NCI-H2227 treated with DMSO at 0.1 percent for 48 hours (cell line): ENCODE measurements around the gene GADL1.

ENCODE experiments used
- DNase-seq: peaks from one replicate; lab custom pipeline; 2025; lab: John Stamatoyannopoulos, UW

GADL1 gene

GRCh38 chr3:30695302-30696061 is 199.0 kb downstream of the GADL1 start:
- DNase-seq, result no peak

DNA sequence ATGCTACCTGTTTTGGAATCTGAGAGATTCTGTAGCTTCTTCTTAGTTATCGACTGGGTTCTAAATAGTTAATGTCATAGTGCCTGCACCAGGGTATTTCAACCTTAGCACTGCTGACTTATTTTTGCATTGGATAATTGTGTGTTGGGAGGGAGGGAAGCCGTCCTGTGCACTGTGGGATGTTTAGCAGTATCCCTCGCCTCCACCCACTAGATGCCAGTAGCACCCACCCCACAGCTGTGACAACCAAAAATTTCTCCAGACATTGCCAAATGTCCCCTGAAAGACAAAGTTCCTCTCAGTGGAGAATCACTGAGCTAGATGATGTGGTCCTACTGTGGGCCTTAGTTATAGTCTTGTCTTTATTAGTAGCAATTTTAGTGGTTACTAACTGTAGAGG is 199.8 kb downstream of the GADL1 start:
- no peak for DNase-seq

GRCh38 chr3:30694148-30694547 is 200.3 kb downstream of the GADL1 start:
- DNase-seq, result no peak

DNA sequence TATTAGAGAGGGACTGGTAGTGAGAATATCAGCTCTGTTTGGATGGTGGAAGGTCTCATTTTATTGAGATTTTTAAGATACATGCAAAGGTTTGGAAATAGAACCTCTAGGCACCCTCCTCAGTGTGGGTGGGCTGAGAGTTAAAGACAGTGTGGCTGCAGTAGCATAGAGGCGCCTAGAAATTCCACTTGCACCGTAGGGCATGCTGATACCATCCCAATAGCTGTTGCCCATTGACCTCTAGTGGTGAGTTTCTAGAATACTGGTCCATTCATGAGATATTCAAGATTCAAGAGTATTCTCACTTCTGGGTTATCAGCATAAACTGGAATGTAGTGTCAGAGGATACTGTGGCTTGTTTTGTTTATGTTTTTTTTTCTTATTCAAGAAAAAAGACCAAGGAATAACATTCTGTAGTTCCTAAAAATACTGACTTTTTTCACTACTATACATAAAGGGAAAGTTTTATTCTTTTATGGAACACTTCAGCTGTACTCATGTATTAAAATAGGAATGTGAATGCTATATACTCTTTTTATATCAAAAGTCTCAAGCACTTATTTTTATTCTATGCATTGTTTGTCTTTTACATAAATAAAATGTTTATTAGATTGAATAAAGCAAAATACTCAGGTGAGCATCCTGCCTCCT is 200.9 kb downstream of the GADL1 start:
- DNase-seq, result peak; percentile 37

DNA sequence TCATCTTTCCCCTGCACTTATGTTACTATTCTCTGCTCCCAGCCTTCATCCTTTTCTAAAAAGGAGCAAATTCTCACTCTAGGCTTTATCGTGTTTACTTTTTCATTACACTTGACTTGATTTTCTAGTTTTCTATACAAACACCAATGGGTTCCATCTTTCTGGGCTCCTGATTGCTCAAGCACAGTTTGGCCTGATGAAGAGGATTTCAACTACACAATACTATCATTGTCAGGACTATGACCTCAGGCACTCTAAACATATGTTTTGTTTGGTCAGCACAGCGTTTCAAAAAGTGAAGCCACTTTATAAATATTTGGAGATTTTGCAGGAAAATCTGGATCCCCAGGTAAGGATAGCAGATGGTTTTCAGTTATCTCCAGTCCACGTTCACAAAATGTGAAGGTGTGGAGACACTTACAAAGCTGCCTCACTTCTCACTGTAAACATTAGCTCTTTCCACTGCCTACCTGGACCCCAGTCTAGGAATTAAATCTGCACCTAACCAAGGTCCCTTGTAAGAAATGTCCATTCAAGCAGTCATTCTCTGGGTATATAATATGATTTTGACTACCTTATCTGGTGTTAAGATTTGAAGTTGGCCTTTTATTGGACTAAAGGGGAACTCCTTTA is 201.8 kb downstream of the GADL1 start:
- no peak for DNase-seq

DNA sequence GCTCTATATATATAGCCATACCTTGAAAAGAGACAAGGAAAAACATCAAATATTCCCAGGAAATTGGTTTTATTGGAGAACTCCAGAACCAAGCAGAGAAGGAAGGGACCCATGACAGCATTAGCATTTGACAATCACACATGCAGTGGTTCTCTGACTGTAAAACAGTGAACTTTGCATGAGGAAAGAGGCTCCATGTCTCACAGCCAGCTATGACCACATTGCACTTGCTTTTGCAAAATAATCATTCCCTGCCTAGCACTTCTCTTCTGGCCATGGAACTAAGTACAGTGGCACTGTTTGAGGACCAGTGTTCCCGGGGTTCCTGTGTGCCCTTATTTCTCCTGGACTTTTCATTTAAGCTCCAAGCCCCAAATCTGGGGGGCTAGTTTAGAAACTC is 202.5 kb downstream of the GADL1 start:
- DNase-seq, result no peak

GRCh38 chr3:30691249-30691880 is 203.1 kb downstream of the GADL1 start:
- no peak for DNase-seq

- no peak for DNase-seq
Observed at GRCh38 chr3:30690199-30690598, 204.3 kb downstream of the GADL1 start.

GRCh38 chr3:30688776-30689641 is 205.5 kb downstream of the GADL1 start:
- DNase-seq, result no peak

- DNase-seq, result no peak
Observed at GRCh38 chr3:30687930-30688570, 206.4 kb downstream of the GADL1 start.

DNA sequence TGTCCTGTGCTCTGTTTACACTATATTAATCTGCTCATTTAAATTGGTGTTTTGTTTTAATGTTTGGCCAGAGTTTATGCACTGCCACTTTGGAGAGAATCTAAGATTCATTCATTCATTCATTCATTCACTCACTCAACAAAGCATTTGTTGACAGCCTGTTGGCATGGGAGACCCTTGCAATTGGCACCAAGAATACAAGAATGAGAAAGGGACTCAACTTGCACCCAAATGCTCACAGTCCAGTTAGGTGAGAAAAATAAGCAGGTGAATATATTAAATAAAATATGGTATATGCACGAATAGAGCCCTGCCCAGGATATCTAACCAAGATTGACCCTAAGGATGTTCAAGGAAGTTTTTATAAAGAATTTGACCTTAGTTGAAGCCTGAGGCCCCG is 207.7 kb downstream of the GADL1 start:
- DNase-seq, result no peak

- no peak for DNase-seq
Observed at GRCh38 chr3:30686176-30686575, 208.3 kb downstream of the GADL1 start.

- no peak for DNase-seq
Observed at GRCh38 chr3:30685267-30685667, 209.2 kb downstream of the GADL1 start.

DNA sequence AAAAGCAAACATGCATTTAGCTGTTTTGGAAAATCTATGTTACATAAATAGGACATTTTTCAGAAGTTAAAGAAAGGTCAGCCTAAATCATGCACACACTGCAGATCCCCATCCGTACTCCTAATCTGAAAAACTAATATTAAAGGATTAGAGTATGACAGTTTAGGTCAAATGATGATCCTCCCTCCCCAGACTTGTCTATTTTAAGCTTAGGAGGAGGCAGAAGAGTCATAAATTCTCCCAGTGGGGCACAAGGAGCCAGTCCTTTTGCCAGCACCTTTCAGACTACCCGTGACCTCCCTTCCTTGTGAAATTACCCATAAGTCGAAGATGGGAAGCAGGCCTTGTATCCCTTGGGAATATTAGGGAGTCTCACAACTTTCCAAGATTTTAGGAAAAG is 210.1 kb downstream of the GADL1 start:
- DNase-seq, result no peak

- no peak for DNase-seq
Observed at GRCh38 chr3:30683769-30684168, 210.7 kb downstream of the GADL1 start.

GRCh38 chr3:30682434-30683155 is 211.9 kb downstream of the GADL1 start:
- DNase-seq, result no peak

GRCh38 chr3:30681649-30682211 is 212.7 kb downstream of the GADL1 start:
- no peak for DNase-seq

GRCh38 chr3:30680789-30681648 is 213.4 kb downstream of the GADL1 start:
- DNase-seq, result peak; percentile 9

- DNase-seq, result no peak
Observed at GRCh38 chr3:30679045-30679444, 215.4 kb downstream of the GADL1 start.
